H1 (cell line): Measurements from ENCODE around the gene RNF208. TPM values are rescaled to one million over a fixed set of nuclear protein-coding genes. Genes with fewer than 3 reads are reported as not detected.
A peak's percentile ranks its signal among the peaks of the same experiment; 100 is the strongest.

Experiments
- CTCF ChIA-PET: fragments of 300-600 bp; sonication (Branson Sonifier 250); formaldehyde crosslinking; loops from one replicate; lab custom pipeline; 2021; ENCODE audit not compliant: partially characterized antibody; lab: Charles Lee
- POLR2A ChIA-PET: fragments of 300-600 bp; sonication (Branson Sonifier 250); formaldehyde crosslinking; loops from one replicate; lab custom pipeline; 2021; ENCODE audit warnings: inconsistent platforms; ENCODE audit not compliant: partially characterized antibody; lab: Charles Lee
- DNase-seq, 2 experiments: peaks; one replicate each; pipeline versions ENCODE4 v3.0.0 to v3.0.0-alpha.2; 2010 to 2022; ENCODE audit warnings: low spot score in 2 of 2, low read depth in 1 of 2, mixed read lengths in 1 of 2
- FAIRE-seq: peaks from 2 replicates; lab custom pipeline; 2011; peaks lifted over from hg19 to GRCh38; lab: Jason Lieb, UNC
- H2AFZ ChIP-seq: 2 replicates; pipeline ENCODE4 v1.8.1; 2012; ENCODE audit warnings: low read length, inconsistent platforms
- H2AK5ac ChIP-seq: 2 replicates; pipeline ENCODE4 v1.6.1; 2013; ENCODE audit warnings: low read depth, low read length
- H2BK120ac ChIP-seq: replicated peaks from 2 replicates; pipeline ENCODE3; 2013; ENCODE audit warnings: low read depth, low read length, inconsistent platforms
- H2BK12ac ChIP-seq: 2 replicates; pipeline ENCODE4 v1.6.1; 2013; ENCODE audit warnings: low read depth, low read length
- H2BK15ac ChIP-seq: 2 replicates; pipeline ENCODE4 v1.6.1; 2013; ENCODE audit warnings: low read length
- H2BK20ac ChIP-seq: 2 replicates; pipeline ENCODE4 v1.6.1; 2013; ENCODE audit warnings: low read length
- H2BK5ac ChIP-seq: 2 replicates; pipeline ENCODE4 v1.6.1; 2013; ENCODE audit warnings: low read depth, low read length
- H3K14ac ChIP-seq: 2 replicates; pipeline ENCODE4 v1.6.1; 2013; ENCODE audit warnings: inconsistent platforms; ENCODE audit not compliant: insufficient read length
- H3K18ac ChIP-seq: 2 replicates; pipeline ENCODE4 v1.6.1; 2013; ENCODE audit warnings: low read length; ENCODE audit errors: extremely low read depth
- H3K23ac ChIP-seq: 2 replicates; pipeline ENCODE4 v1.6.1; 2013; ENCODE audit warnings: inconsistent platforms; ENCODE audit not compliant: insufficient read length
- H3K23me2 ChIP-seq: 2 replicates; pipeline ENCODE4 v1.6.1; 2013; ENCODE audit warnings: low read depth, low read length
- H3K27ac ChIP-seq: 2 replicates; pipeline ENCODE4 v1.6.1; 2011; ENCODE audit warnings: low read depth, low read length, inconsistent platforms
- H3K27me3 ChIP-seq, 4 experiments: replicated peaks in 1 of 4; 1 replicate in 1 of 4; 2 replicates in 3 of 4; pipeline versions ENCODE4 v1.6.1 to v1.8.1; 2011 to 2013; ENCODE audit warnings: low read length in 3 of 4, mild to moderate bottlenecking in 3 of 4, inconsistent platforms in 2 of 4, mixed read lengths in 2 of 4, moderate library complexity in 1 of 4; ENCODE audit not compliant: control insufficient read depth in 3 of 4, insufficient read depth in 3 of 4; ENCODE audit errors: extremely low read depth in 1 of 4
- H3K36me3 ChIP-seq, 4 experiments: 2 replicates each; pipeline versions ENCODE4 v1.6.1 to v1.8.1; 2011 to 2013; ENCODE audit warnings: mild to moderate bottlenecking in 4 of 4, low read length in 3 of 4, moderate library complexity in 2 of 4, control low read depth in 1 of 4, inconsistent platforms in 1 of 4; ENCODE audit not compliant: insufficient read depth in 4 of 4, control insufficient read depth in 2 of 4
- H3K4ac ChIP-seq: replicated peaks from 2 replicates; pipeline ENCODE3; 2013; ENCODE audit warnings: low read length, low read depth, mixed read lengths, inconsistent platforms; ENCODE audit not compliant: insufficient read length
- H3K4me1 ChIP-seq, 4 experiments: replicated peaks in 1 of 4; 1 replicate in 1 of 4; 2 replicates in 3 of 4; pipeline versions ENCODE4 v1.6.1 to v1.8.1; 2011 to 2013; ENCODE audit warnings: low read length in 3 of 4, inconsistent platforms in 2 of 4, mixed read lengths in 1 of 4; ENCODE audit not compliant: insufficient read depth in 4 of 4, control insufficient read depth in 3 of 4
- H3K4me2 ChIP-seq, 2 experiments: 2 replicates each; pipeline versions ENCODE4 v1.6.1 to v1.8.1; 2011 to 2013; ENCODE audit warnings: low read depth in 2 of 2, low read length in 2 of 2, control low read depth in 1 of 2, inconsistent platforms in 1 of 2, mild to moderate bottlenecking in 1 of 2; ENCODE audit not compliant: insufficient read depth in 1 of 2
- H3K4me3 ChIP-seq, 4 experiments: fragments of 200-600, 300-600 bp in 1 of 4; sonication (generic), shearing (Covaris generic), sonication (Bioruptor Twin) in 1 of 4; 2 replicates each; pipeline versions ENCODE4 v1.5.1 to v1.8.1; 2011 to 2016; ENCODE audit warnings: low read length in 4 of 4, low read depth in 3 of 4, control low read depth in 2 of 4, inconsistent platforms in 2 of 4, mild to moderate bottlenecking in 2 of 4, mixed read lengths in 1 of 4, moderate library complexity in 1 of 4; ENCODE audit not compliant: insufficient read depth in 2 of 4; ENCODE audit errors: extremely low read depth in 1 of 4
- H3K56ac ChIP-seq: replicated peaks from 2 replicates; pipeline ENCODE3; 2013; ENCODE audit warnings: low read depth, mild to moderate bottlenecking, mixed read lengths, low read length, inconsistent platforms; ENCODE audit not compliant: insufficient read length
- H3K79me1 ChIP-seq: 2 replicates; pipeline ENCODE4 v1.6.1; 2013; ENCODE audit warnings: low read depth, low read length, control low read depth
- H3K79me2 ChIP-seq, 2 experiments: 2 replicates each; pipeline versions ENCODE4 v1.6.1 to v1.8.1; 2012 to 2013; ENCODE audit warnings: low read length in 2 of 2, mild to moderate bottlenecking in 2 of 2, inconsistent platforms in 1 of 2; ENCODE audit not compliant: insufficient read depth in 2 of 2, control insufficient read depth in 1 of 2
- H3K9ac ChIP-seq, 4 experiments: replicated peaks in 1 of 4; 1 replicate in 1 of 4; 2 replicates in 3 of 4; pipeline versions ENCODE4 v1.6.1 to v1.8.1; 2011 to 2013; ENCODE audit warnings: low read depth in 3 of 4, low read length in 3 of 4, control low read depth in 2 of 4, mild to moderate bottlenecking in 2 of 4, moderate library complexity in 2 of 4, inconsistent platforms in 1 of 4; ENCODE audit errors: extremely low read depth in 1 of 4
- H3K9me3 ChIP-seq, 2 experiments: 2 replicates each; pipeline versions ENCODE4 v1.6.1 to v1.8.1; 2012 to 2013; ENCODE audit warnings: mild to moderate bottlenecking in 2 of 2, moderate library complexity in 2 of 2, control low read depth in 1 of 2, inconsistent platforms in 1 of 2, low read depth in 1 of 2, low read length in 1 of 2, mixed read lengths in 1 of 2; ENCODE audit not compliant: insufficient read depth in 2 of 2
- H4K20me1 ChIP-seq, 2 experiments: replicated peaks in 1 of 2; 2 replicates each; pipeline versions ENCODE3 to v1.8.1; 2011 to 2013; ENCODE audit warnings: inconsistent platforms in 2 of 2, low read length in 2 of 2, mild to moderate bottlenecking in 1 of 2; ENCODE audit not compliant: insufficient read depth in 2 of 2, control insufficient read depth in 1 of 2
- H4K5ac ChIP-seq: 2 replicates; pipeline ENCODE4 v1.6.1; 2013; ENCODE audit warnings: low read length, low read depth, mixed read lengths, inconsistent platforms; ENCODE audit not compliant: insufficient read length
- H4K8ac ChIP-seq: 2 replicates; pipeline ENCODE4 v1.8.0; 2013; ENCODE audit warnings: mild to moderate bottlenecking, moderate library complexity, low read length, inconsistent platforms; ENCODE audit not compliant: insufficient read depth; ENCODE audit errors: extremely low read depth
- H4K91ac ChIP-seq: replicated peaks from 2 replicates; pipeline ENCODE3; 2013; ENCODE audit warnings: low read length, mixed read lengths, inconsistent platforms; ENCODE audit not compliant: insufficient read length
- BACH1 ChIP-seq: IDR thresholded peaks from 2 replicates; pipeline ENCODE4 v1.6.1; 2012; ENCODE audit warnings: low read length, improper control_type of control experiment
- WGBS, 2 experiments: shearing (Covaris generic) in 1 of 2; methylation state at CpG; one replicate each; pipeline versions ENCODE4 v1.1.6 to v1.1.7; 2013 to 2015; ENCODE audit warnings: low lambda C conversion rate in 2 of 2, mixed read lengths in 2 of 2, inconsistent platforms in 1 of 2, low coverage in 1 of 2, missing lambda C conversion rate in 1 of 2; ENCODE audit not compliant: insufficient replicate concordance in 2 of 2, insufficient coverage in 1 of 2, insufficient read length in 1 of 2; ENCODE audit errors: extremely low coverage in 1 of 2, missing lambda C conversion rate in 1 of 2; 5-methylcytosine and 5-hydroxymethylcytosine counted together
- polyA plus RNA-seq, 7 experiments: library from polyadenylated mRNA; depleted of rRNA in 3 of 7; stranded (reverse) in 5 of 7; unstranded in 2 of 7; fragments of >200 nt in 5 of 7; fragments of 200-250 nt in 2 of 7; gene quantifications; 1 replicate in 5 of 7; 2 replicates in 1 of 7; 4 replicates in 1 of 7; pipeline versions ENCODE4 v1.2.1 to v1.2.3, GENCODE V29; 2011 to 2013; ENCODE audit warnings: missing spikeins in 2 of 7, mixed read lengths in 2 of 7
- total RNA-seq: library from RNA; stranded (reverse); fragmentation: NEBNext Ultra II Directional; extraction: Animal tissue kit (Norgen Biotek cat#: 25700); gene quantifications from 2 replicates; pipeline ENCODE4 v1.2.1, GENCODE V29; 2021

RNF208 gene
- total and polyA plus RNA-seq, 2 of the 8 experiments (the other 6 are each of a cell fraction or from before 2014, with no cell fraction given), result 2.7 to 7.7 TPM

GRCh38 chr9:137171149-137171900 is 50.7 kb downstream of the RNF208 start:
- no peaks in the 10 kb centered on the region for H3K79me2 ChIP-seq
- H3K9ac ChIP-seq, result no peak overlapping the region
- H4K5ac ChIP-seq, result no peak overlapping the region
- no peak overlapping the region for H3K23ac ChIP-seq
- CTCF ChIA-PET, result interaction anchor here (0.6 to 4.3 kb wide), 15 partner anchors 9 to 488 kb away, joined by 3 to 29 read pairs (median 4); partner anchors contain the start of genes ANAPC2, RNF224 and SSNA1
- DNase-seq, result no peak
- POLR2A ChIA-PET, result interaction anchor here (0.7 to 3.3 kb wide), 7 partner anchors 14 to 71 kb away, joined by 3 to 14 read pairs (median 4); partner anchors contain the start of genes ANAPC2 and SSNA1
- H4K91ac ChIP-seq, result no peak overlapping the region
- 92% methylated on average over 18 of the region's 22 CpGs; no CpG with 5 or more reads in 1 of the 2 experiments for WGBS, 2 experiments
- H3K18ac ChIP-seq, result no peak overlapping the region
- no peak for TF ChIP-seq BACH1
- no peak overlapping the region for H2AFZ ChIP-seq
- H3K4me2 ChIP-seq, result no peak overlapping the region
- peaks cover 0 to 15% of the 10 kb centered on the region in 2 experiments for H4K20me1 ChIP-seq
- no peak overlapping the region for H3K27ac ChIP-seq
- no peak overlapping the region for H2BK120ac ChIP-seq
- H3K4me3 ChIP-seq, result no peak overlapping the region
- no peak overlapping the region for H2AK5ac ChIP-seq
- H3K27me3 ChIP-seq, result peaks cover 36 to 62% (median 54%) of the 10 kb centered on the region in 4 experiments
- no peak overlapping the region for H3K4ac ChIP-seq
- FAIRE-seq, result no peak
- H3K36me3 ChIP-seq, result no peaks in the 10 kb centered on the region; a peak in 1 of 8 replicates
- H2BK15ac ChIP-seq, result no peak overlapping the region
- H3K79me1 ChIP-seq, result no peaks in the 10 kb centered on the region
- H3K14ac ChIP-seq, result no peak overlapping the region
- no peak overlapping the region for H2BK12ac ChIP-seq
- H2BK5ac ChIP-seq, result no peak overlapping the region
- peaks cover 15% of the 10 kb centered on the region; the same call in 1 of the 2 replicates for H3K23me2 ChIP-seq
- peaks cover 0 to 24% (median 14%) of the 10 kb centered on the region in 4 experiments; a peak in 6 of 7 replicates for H3K4me1 ChIP-seq
- 0 out of 2 replicates have a peak overlapping the region, but pooled peaks have one; percentile 14 for H4K8ac ChIP-seq
- no peaks in the 10 kb centered on the region for H3K9me3 ChIP-seq
- no peak overlapping the region for H3K56ac ChIP-seq
- H2BK20ac ChIP-seq, result peak overlapping the region; percentile 48; the same call in 1 of the 2 replicates
